Measurements from ENCODE around the gene WDR27. TPM values are rescaled to one million over a fixed set of nuclear protein-coding genes. Genes with fewer than 3 reads are reported as not detected.

WDR27 gene
- total RNA-seq, 1 experiment from 2014 or later, result 63.0 TPM

DNA sequence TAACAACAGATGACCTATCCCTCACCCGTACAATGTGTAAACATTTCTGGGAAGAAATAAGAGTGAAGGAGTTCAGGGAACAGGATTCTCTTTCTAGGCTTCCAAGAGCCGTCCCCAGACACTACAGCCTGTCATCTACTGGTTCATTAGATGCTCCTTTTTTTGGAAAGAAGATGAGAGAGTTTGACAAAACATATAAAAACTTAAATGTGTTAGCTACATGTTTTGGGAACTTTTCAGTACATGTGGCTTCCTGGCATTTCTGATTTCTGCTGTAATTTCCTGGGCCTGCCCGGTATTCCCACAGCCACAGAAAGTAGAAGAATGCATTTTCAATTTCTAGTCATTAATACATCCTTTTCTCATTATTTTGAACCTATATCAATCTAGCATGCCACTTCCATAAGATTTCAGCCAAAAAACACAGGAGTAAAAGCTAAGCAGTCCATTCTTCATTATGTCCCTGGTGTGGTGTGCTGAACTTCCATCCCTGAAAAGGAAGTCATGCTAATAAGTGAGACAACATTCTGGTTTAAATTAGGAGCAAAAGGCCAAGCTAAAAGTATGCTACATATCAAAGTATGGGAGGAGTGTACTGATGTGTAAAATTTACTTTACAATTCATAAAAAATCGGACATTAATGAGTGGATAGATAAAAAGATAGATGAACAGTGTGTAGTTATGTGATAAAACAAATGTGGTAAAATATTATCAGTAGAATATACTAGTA is 198.2 kb downstream of the WDR27 start:
- no peaks in the 10 kb centered on the region for H3K27me3 ChIP-seq (ENCODE audit: low read length)
- no peak for DNase-seq
- no peak overlapping the region for H3K4me2 ChIP-seq (ENCODE audit: low read depth, low read length, poor library complexity, severe bottlenecking)
- H3K27ac ChIP-seq (ENCODE audit: low read length), result no peak overlapping the region
- H2AFZ ChIP-seq (ENCODE audit: low read length), result no peak overlapping the region
- H3K9me2 ChIP-seq (replicated peaks; ENCODE audit: insufficient read depth, low read length), result no peaks in the 10 kb centered on the region
- no peaks in the 10 kb centered on the region for H3K36me3 ChIP-seq (ENCODE audit: insufficient read depth, low read length)
- H3K9ac ChIP-seq (ENCODE audit: low read length), result no peak overlapping the region
- H3K79me2 ChIP-seq (ENCODE audit: low read length), result no peaks in the 10 kb centered on the region
- no peaks in the 10 kb centered on the region for H4K20me1 ChIP-seq (ENCODE audit: insufficient read depth, low read depth, low read length)
- no peaks in the 10 kb centered on the region for H3K9me3 ChIP-seq (ENCODE audit: low read length)
- no peaks in the 10 kb centered on the region for H3K4me1 ChIP-seq (ENCODE audit: low read length)
- H3K4me3 ChIP-seq (ENCODE audit: low read length), result no peak overlapping the region

DNA sequence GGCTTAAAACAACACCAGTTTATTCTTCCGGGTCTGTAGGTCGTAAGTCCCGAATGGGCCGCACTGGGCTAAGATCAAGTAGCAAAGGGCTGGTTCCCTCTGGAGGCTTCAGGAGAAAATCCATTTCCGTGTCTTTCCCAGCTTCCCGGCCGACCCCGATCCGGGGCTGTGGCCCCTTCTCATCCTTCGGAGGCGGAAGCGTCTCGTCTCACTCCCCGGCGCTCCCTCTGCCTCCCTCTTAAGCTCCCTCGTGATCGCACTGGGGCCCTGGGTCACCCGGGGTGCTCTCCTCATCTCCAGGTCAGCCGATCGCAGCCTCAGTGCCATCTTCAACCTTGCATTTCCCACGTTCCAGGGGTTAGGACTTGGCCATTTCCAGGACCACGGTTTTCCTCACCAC is 199.4 kb downstream of the WDR27 start:
- Histone ChIP-seq H3K4me1 (ENCODE audit: low read length) (no peaks in the 10 kb centered on the region), H3K79me2 (ENCODE audit: low read length) (no peaks in the 10 kb centered on the region), H3K9ac (ENCODE audit: low read length) (no peak overlapping the region), H4K20me1 (ENCODE audit: insufficient read depth, low read depth, low read length) (no peaks in the 10 kb centered on the region), H2AFZ (ENCODE audit: low read length) (no peak overlapping the region), H3K27ac (ENCODE audit: low read length) (no peak overlapping the region), H3K4me2 (ENCODE audit: low read depth, low read length, poor library complexity, severe bottlenecking) (no peak overlapping the region), H3K4me3 (ENCODE audit: low read length) (no peak overlapping the region), H3K36me3 (ENCODE audit: insufficient read depth, low read length) (no peaks in the 10 kb centered on the region), H3K9me3 (ENCODE audit: low read length) (no peaks in the 10 kb centered on the region), H3K9me2 (replicated peaks; ENCODE audit: insufficient read depth, low read length) (no peaks in the 10 kb centered on the region), H3K27me3 (ENCODE audit: low read length) (no peaks in the 10 kb centered on the region)
- DNase-seq, result no peak

DNA sequence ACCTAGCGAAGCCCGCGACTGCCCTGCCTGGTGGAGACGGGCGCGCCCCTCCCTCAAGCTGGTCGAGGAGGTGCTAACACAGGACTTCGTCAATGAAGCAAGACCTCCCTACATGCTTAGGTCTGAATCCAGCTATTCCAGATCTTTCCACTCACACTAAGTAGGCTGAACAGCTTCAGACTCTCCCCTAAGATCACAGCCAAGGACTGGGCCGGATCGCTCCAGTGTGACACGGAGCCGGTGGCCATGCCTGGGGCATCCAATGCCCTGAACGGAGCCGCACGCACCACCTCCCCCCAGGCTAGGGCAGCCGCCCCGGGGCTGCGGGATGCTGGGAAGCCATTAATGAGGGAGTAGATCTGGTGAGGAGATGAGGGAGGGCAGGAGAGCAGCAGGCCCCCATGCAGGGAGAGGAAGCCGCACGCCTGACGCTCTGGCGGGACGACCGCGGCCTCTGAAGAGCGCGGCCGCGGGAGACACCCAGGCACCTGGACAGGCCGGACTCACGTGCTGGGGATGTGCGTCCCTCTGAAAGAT is 200.0 kb downstream of the WDR27 start:
- no peak for DNase-seq
- Histone ChIP-seq H3K9me3 (ENCODE audit: low read length) (no peaks in the 10 kb centered on the region), H4K20me1 (ENCODE audit: insufficient read depth, low read depth, low read length) (no peaks in the 10 kb centered on the region), H3K36me3 (ENCODE audit: insufficient read depth, low read length) (no peaks in the 10 kb centered on the region), H3K4me1 (ENCODE audit: low read length) (no peaks in the 10 kb centered on the region), H3K4me3 (ENCODE audit: low read length) (no peak overlapping the region), H2AFZ (ENCODE audit: low read length) (no peak overlapping the region), H3K27me3 (ENCODE audit: low read length) (no peaks in the 10 kb centered on the region), H3K27ac (ENCODE audit: low read length) (no peak overlapping the region), H3K9ac (ENCODE audit: low read length) (no peak overlapping the region), H3K79me2 (ENCODE audit: low read length) (no peaks in the 10 kb centered on the region), H3K4me2 (ENCODE audit: low read depth, low read length, poor library complexity, severe bottlenecking) (no peak overlapping the region), H3K9me2 (replicated peaks; ENCODE audit: insufficient read depth, low read length) (no peaks in the 10 kb centered on the region)

DNA sequence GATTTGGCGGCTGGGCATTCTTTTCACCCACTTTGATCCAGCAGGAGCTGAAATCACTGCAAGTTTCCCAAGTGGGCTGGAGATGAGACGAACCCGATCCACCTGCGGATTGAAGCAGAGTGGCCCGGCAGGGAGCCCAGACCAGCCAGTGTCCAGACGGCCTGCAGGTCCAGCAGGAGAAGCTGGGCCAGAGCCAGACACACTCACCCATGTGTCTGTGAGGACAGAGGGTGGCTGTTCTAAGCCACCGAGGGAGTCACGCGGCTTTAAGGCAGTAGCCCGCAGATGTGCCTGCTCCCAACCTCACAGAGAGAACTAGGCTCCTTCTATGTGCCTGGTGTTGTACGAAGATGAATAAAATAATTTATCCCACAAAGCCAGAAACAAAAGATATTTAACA is 200.7 kb downstream of the WDR27 start:
- Histone ChIP-seq H3K79me2 (ENCODE audit: low read length) (no peaks in the 10 kb centered on the region), H3K9me3 (ENCODE audit: low read length) (no peaks in the 10 kb centered on the region), H4K20me1 (ENCODE audit: insufficient read depth, low read depth, low read length) (no peaks in the 10 kb centered on the region), H2AFZ (ENCODE audit: low read length) (no peak overlapping the region), H3K9me2 (replicated peaks; ENCODE audit: insufficient read depth, low read length) (no peaks in the 10 kb centered on the region), H3K4me2 (ENCODE audit: low read depth, low read length, poor library complexity, severe bottlenecking) (no peak overlapping the region), H3K36me3 (ENCODE audit: insufficient read depth, low read length) (no peaks in the 10 kb centered on the region), H3K4me1 (ENCODE audit: low read length) (no peaks in the 10 kb centered on the region), H3K4me3 (ENCODE audit: low read length) (no peak overlapping the region), H3K27ac (ENCODE audit: low read length) (no peak overlapping the region), H3K27me3 (ENCODE audit: low read length) (no peaks in the 10 kb centered on the region), H3K9ac (ENCODE audit: low read length) (no peak overlapping the region)
- no peak for DNase-seq

DNA sequence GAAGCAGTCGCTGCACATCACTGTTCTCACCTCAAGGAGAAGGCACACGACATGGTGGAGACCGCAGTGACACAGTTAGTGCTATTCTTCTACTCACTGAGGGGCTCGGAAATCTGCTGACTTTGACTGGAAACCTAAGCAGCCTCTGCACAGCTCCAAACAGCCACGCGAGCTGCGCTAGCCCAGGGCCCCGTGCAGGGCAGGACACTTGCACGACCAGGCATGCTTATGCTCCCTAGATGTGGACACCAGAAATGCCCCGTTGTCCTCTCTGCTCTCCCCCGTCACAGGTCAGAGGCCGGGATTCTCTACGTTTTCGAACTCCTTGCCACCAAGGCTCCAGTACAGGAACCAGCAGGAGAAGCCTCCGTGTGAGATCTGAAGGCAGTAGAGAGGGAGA is 201.1 kb downstream of the WDR27 start:
- no peaks in the 10 kb centered on the region for H4K20me1 ChIP-seq (ENCODE audit: insufficient read depth, low read depth, low read length)
- no peak overlapping the region for H2AFZ ChIP-seq (ENCODE audit: low read length)
- DNase-seq, result no peak
- H3K27me3 ChIP-seq (ENCODE audit: low read length), result no peaks in the 10 kb centered on the region
- H3K4me3 ChIP-seq (ENCODE audit: low read length), result no peak overlapping the region
- H3K9ac ChIP-seq (ENCODE audit: low read length), result no peak overlapping the region
- no peaks in the 10 kb centered on the region for H3K36me3 ChIP-seq (ENCODE audit: insufficient read depth, low read length)
- no peaks in the 10 kb centered on the region for H3K79me2 ChIP-seq (ENCODE audit: low read length)
- no peaks in the 10 kb centered on the region for H3K4me1 ChIP-seq (ENCODE audit: low read length)
- H3K4me2 ChIP-seq (ENCODE audit: low read depth, low read length, poor library complexity, severe bottlenecking), result no peak overlapping the region
- H3K27ac ChIP-seq (ENCODE audit: low read length), result no peak overlapping the region
- no peaks in the 10 kb centered on the region for H3K9me3 ChIP-seq (ENCODE audit: low read length)
- H3K9me2 ChIP-seq (replicated peaks; ENCODE audit: insufficient read depth, low read length), result no peaks in the 10 kb centered on the region

DNA sequence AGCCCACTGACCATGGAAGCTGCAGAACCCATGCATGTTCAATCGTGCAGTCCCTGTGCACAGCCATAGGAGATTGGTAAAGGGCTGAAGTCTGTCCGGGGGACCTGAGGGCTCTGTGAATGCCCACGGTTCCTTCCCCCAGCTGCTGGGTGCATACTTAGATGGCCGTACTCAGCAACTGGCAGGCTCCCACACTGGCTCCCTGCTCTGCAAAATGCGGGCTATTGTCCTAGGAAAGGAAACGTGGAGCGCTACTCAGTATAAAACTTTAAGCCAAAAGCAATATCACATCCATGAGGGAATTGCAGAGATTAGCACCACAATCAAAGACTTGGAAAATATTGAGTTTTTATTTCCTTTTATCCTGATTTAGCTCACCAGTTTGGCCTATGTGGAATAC is 202.0 kb downstream of the WDR27 start:
- H3K4me1 ChIP-seq (ENCODE audit: low read length), result no peaks in the 10 kb centered on the region
- no peak overlapping the region for H3K9ac ChIP-seq (ENCODE audit: low read length)
- DNase-seq, result no peak
- H3K9me3 ChIP-seq (ENCODE audit: low read length), result no peaks in the 10 kb centered on the region
- no peaks in the 10 kb centered on the region for H3K9me2 ChIP-seq (replicated peaks; ENCODE audit: insufficient read depth, low read length)
- no peak overlapping the region for H3K4me3 ChIP-seq (ENCODE audit: low read length)
- no peaks in the 10 kb centered on the region for H3K36me3 ChIP-seq (ENCODE audit: insufficient read depth, low read length)
- no peaks in the 10 kb centered on the region for H4K20me1 ChIP-seq (ENCODE audit: insufficient read depth, low read depth, low read length)
- H3K79me2 ChIP-seq (ENCODE audit: low read length), result no peaks in the 10 kb centered on the region
- no peak overlapping the region for H3K4me2 ChIP-seq (ENCODE audit: low read depth, low read length, poor library complexity, severe bottlenecking)
- H3K27me3 ChIP-seq (ENCODE audit: low read length), result no peaks in the 10 kb centered on the region
- no peak overlapping the region for H3K27ac ChIP-seq (ENCODE audit: low read length)
- H2AFZ ChIP-seq (ENCODE audit: low read length), result no peak overlapping the region

DNA sequence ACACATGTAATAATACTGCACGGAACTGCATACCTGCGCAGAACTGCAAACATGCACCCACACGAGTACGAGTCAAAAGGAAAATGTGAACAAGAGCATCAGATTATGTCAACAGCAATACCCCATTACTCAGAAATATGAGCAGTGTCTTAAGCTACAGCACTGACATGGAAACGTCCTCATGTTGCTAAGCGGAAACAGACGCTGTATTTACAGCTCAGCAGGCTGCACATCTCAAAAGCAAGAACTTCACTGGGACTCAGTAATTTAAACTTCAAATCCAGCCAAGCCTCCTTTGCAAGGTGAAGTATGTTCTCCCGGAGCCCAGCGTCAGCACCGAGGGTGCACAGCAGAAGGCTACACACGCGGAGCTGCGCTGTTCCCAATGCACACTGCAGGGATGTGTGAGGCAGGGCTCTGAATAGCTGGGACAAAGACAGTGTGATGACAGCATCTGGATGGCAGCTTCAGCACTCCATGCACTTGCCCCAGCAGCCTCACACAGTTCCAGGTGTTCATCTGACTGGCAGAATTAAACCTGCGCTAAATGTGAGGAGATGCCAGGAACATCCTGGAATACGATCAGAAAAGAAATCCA is 202.8 kb downstream of the WDR27 start:
- no peaks in the 10 kb centered on the region for H3K4me1 ChIP-seq (ENCODE audit: low read length)
- no peak overlapping the region for H3K4me3 ChIP-seq (ENCODE audit: low read length)
- H3K4me2 ChIP-seq (ENCODE audit: low read depth, low read length, poor library complexity, severe bottlenecking), result no peak overlapping the region
- no peaks in the 10 kb centered on the region for H3K36me3 ChIP-seq (ENCODE audit: insufficient read depth, low read length)
- no peak overlapping the region for H3K9ac ChIP-seq (ENCODE audit: low read length)
- no peak overlapping the region for H3K27ac ChIP-seq (ENCODE audit: low read length)
- no peaks in the 10 kb centered on the region for H3K9me2 ChIP-seq (replicated peaks; ENCODE audit: insufficient read depth, low read length)
- no peaks in the 10 kb centered on the region for H4K20me1 ChIP-seq (ENCODE audit: insufficient read depth, low read depth, low read length)
- H3K79me2 ChIP-seq (ENCODE audit: low read length), result no peaks in the 10 kb centered on the region
- no peak for DNase-seq
- H2AFZ ChIP-seq (ENCODE audit: low read length), result no peak overlapping the region
- H3K27me3 ChIP-seq (ENCODE audit: low read length), result no peaks in the 10 kb centered on the region
- H3K9me3 ChIP-seq (ENCODE audit: low read length), result no peaks in the 10 kb centered on the region

DNA sequence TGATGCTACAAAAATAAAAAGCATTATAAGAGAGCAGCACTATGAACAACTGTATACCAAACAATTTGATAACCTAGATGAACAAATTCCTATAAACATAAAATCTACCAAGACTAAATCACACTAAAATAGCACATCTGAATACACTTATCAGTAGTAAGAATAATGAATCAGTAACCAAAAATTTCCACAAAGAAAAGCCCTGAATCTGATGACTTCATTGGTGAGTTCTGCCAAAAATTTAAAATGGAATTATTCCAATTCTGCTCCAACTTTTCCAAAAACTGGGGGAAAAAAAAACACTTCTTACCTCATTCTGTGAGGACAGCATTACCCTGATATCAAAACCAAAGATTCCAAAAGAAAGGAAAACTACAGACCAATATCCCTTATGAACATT is 206.2 kb downstream of the WDR27 start:
- H3K9ac ChIP-seq (ENCODE audit: low read length), result no peak overlapping the region
- no peaks in the 10 kb centered on the region for H4K20me1 ChIP-seq (ENCODE audit: insufficient read depth, low read depth, low read length)
- H3K4me1 ChIP-seq (ENCODE audit: low read length), result no peaks in the 10 kb centered on the region
- H3K36me3 ChIP-seq (ENCODE audit: insufficient read depth, low read length), result no peaks in the 10 kb centered on the region
- H3K9me3 ChIP-seq (ENCODE audit: low read length), result no peaks in the 10 kb centered on the region
- H3K27ac ChIP-seq (ENCODE audit: low read length), result no peak overlapping the region
- no peak overlapping the region for H3K4me3 ChIP-seq (ENCODE audit: low read length)
- no peak overlapping the region for H3K4me2 ChIP-seq (ENCODE audit: low read depth, low read length, poor library complexity, severe bottlenecking)
- no peak overlapping the region for H2AFZ ChIP-seq (ENCODE audit: low read length)
- no peaks in the 10 kb centered on the region for H3K27me3 ChIP-seq (ENCODE audit: low read length)
- no peaks in the 10 kb centered on the region for H3K9me2 ChIP-seq (replicated peaks; ENCODE audit: insufficient read depth, low read length)
- DNase-seq, result no peak
- no peaks in the 10 kb centered on the region for H3K79me2 ChIP-seq (ENCODE audit: low read length)

Data from Karpas-422 (cell line).